SH-SY5Y (cell line): ENCODE data around the gene DGKH.

Experiments
- GATA2 ChIP-seq: IDR thresholded peaks from 2 replicates; pipeline ENCODE4 v1.6.1; 2011; ENCODE audit warnings: mild to moderate bottlenecking, low read depth, low read length
- GATA3 ChIP-seq: IDR thresholded peaks from 2 replicates; pipeline ENCODE4 v1.6.1; 2011; ENCODE audit warnings: low read depth, mild to moderate bottlenecking, low read length, moderate library complexity

GRCh38 chr13:42043676-42044075 lies 4.8 kb upstream of the DGKH start:
- TF ChIP-seq GATA3 (no peak), GATA2 (no peak)
